NCI-H2227 (cell line): ENCODE results near the gene PER3.

Experiments used
- DNase-seq: peaks from one replicate; lab custom pipeline; 2025; ENCODE audit not compliant: unreplicated experiment; lab: John Stamatoyannopoulos, UW

PER3 gene

DNA sequence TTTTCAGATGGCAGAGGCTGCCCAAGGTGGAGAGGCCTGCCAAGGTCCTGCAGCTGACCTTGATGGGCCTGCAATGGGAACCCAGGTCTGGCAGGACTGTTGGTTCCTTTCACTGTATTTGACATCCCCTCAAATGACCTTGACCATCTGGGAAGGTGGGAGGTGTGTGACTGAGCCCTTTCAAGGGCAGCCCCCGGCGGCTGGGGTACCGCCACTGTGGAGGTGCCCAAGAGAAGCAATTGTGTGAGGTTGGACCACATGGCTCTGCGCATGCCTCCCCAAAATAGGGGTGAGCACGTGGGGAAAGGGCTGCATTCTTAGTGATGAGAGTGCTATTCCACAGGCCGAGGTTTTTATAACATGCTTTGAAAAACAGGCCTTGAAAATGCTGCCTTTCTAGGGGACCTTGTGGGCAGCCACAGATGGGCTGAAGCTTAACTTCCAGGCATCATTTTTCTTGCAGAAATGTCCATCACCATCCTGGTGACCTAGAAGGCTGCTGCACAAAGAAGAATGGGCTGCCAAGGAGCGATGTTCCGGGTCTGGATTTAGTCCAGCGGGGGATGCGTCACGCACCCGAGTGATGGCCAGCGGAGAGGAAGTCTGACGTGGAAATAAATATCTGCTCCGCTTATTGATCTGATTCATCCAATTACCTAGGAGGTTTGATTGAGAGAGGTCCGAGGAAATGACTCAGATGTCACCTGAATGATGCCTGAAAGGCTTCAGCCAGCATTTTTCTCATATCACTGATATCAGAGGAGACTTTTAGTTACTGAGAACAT is 85.2 kb downstream of the PER3 start:
- no peak for DNase-seq

DNA sequence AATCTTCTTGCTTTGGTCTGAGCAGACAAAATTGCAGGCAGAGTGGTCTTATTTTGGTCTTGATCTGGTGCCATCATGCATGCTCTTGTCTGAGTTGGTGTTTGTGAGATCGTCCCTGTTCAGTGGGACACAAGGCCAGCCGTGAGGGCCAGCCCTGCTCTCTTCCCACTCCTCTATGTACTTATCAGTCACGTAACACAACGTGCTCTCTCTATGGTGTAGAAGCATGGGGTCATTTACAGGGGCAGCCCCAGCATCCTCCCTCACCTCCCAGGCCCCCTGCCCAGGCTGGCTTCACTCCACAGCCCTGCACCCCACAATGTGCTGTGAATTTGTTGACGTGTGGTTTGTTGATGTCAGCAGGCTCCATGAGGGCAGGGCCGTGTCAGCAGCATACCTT is 87.0 kb downstream of the PER3 start:
- no peak for DNase-seq

DNA sequence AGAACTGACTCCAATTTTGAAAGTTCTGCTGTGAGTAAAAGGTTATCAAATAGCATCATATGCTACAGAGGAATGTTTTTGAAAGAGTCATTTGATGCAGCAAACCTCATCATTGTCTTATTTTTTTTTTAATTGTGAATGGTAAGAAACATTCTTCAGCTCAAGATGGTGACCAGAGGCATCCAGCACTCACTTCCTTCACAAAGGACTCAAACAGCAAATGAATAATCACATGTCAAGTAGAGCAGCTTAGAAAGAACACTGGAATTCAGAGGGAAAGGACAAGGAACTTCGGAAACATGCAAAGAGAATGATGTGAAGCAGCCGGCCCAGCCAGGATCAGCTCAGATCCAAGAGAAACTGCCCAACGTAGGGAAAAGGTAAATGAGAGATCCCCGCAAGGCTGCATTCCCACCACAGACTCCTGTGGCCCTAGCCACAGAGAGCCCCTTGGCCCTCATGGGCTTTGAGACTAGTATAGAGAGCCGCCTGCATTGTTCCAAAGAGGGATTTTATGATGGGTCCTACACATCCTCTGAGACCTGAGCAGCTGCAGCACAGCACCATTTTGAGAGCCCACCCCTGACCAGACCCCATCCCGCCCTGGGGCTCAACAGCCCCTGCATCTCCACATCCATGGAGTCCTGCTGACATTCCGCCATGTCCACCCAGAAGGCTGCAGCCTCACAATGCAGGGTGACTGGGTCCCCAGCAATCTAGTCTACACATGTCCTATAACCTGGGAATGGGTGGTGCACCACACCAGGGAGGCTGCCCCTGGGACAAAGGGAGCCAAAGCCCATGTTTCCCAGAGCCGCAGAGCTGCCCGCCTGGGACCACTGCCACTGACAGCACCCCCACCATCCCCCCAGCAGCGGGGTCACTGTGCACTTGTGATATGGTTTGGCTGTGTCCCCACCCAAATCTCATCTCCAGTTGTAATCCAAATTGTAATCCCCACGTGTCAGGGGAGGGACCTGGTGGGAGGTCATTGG is 90.0 kb downstream of the PER3 start:
- DNase-seq, result no peak

DNA sequence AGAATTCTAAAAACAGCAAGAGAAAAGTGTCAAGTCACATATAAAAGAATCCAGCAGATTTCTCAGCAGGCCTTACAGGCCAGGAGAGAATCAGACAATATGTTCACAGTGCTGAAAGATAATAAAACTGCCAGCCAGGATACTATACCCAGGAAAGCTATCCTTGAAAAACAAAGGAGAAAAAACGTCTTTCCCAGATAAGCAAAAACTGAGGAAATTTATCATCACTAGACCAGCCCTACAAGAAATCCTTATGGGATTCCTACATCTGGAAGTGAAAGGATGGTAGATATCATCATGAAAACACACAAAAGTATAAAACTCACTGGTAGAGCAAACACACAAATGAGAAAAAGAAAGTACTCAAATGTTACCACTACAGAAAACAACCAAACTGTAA is 93.9 kb downstream of the PER3 start:
- DNase-seq, result no peak

DNA sequence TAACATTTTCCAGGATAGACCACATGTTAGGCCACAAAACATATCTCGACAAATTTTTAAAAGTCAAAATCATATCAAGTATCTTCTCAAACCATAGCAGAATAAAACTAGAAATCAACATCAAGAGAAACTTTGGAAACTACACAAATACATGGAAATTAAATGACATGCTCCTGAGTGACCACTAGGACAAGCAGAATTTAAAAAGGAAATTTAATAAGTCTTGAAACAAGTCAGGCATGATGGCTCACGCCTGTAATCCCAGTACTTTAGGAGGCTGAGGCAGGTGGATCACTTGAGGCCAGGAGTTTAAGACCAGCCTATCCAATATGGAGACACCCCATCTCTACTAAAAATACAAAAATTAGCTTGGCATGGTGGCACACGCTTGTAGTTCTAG is 95.1 kb downstream of the PER3 start:
- DNase-seq, result no peak

DNA sequence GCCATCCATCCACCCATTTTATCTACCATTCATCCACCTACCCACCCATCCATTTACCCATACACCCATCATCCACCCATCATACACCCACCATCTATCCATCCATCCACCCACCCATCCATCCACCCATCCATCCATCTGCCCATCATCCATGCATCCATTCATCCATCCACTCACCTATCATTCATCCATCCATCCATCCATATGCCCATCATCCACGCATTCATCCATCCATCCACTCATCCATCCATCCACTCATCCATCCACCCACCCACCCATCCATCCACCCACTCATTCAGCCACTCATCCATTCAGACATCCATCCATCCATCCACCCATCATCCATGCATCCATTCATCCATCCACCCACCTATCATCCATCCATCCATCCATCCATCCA is 100.7 kb downstream of the PER3 start:
- no peak for DNase-seq

DNA sequence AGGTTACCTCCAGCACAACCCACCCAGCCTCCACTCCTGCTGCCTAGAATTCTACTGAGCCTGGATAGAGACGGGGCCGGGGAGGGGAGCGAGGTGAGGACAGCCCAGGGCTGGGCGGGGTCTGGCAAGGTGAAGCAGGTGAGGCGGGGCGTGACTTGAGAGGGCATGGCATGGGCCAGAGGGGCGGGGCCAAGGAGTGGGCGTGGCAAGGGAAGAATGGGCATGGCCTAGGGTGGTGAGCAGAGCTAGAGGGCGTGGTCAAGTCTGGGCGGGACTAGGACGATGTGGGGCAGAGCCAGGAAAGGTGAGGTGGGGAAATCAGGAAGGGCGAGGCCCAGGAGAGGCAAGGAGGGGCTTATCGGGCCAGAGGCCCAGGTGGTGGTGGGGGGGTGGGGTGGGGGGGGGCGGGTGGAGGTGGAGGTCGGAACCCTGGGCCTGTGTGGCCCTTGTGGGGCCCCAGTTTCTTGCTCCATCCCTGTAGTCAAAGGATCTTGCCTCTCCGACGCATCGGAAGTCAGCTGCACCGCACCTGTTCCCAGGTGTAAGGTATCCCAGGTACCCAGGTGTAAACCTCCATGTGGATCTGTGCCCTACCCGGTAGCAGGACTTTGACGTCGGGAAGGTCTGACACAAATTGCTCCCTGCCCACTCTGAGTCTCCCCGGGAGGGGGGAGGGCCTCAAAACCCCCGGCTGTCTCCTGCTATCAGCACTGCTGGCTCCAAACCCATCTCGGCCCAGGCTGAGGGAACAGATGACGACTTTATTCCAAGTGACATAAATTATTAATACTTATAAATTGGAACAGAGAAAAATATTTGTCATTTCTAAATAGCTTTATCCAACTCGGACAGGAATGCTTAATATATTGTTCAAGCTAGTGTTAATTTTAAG is 101.7 kb downstream of the PER3 start:
- DNase-seq, result no peak

DNA sequence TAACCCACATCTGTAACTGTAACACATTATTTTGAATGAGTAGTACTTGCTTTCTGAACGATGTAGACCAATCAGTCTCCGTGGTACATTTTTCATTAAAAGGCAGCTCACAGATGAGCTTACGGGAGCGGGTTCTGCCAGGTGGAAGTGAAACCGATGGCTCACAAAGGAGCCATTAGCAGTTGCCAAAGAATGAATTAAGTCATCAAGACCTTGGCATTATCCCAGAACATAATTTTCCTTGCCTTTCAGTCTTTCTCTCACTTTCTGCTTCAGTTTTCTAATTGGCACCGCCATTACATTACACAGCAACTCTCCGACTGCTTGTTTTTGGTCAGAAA is 102.3 kb downstream of the PER3 start:
- DNase-seq, result peak; percentile 20

DNA sequence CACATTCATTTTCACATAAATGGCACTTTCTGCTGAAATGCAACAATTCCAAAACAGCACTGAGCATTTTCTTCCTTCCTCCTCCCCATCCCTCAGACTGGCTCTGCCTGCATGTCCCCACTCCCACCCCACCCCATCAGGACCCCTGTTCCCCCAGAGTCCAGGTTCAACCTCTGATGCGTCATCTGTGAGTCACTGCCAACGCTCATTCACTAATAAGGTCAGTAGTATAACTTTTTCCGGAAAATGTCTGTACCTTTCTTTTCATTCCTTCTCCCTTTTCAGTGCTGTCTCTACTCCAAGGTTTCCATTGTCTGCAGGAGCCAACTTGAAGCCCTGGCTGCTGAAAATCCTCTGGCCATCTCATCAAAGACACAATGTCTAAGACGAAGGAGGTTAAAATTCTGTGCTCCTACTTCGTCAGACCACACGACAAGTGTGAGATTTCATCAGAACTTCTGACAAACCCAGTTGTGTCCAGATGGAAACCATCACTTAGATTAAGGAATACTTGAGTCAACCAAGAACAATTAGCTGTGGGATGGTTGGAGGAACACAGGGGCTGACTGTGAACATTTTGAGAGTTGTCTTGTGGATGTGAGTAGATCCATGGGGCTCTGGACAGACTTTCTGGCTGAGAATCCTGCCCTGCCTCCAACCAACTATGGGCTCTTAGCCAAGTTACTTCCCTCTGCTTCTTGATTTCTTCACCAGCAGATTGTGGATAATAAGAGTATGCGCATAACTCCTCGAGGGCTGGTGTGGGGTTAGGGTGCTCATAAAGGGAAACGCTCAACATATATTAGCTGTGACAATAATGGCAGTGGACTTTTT is 104.4 kb downstream of the PER3 start:
- DNase-seq, result no peak

DNA sequence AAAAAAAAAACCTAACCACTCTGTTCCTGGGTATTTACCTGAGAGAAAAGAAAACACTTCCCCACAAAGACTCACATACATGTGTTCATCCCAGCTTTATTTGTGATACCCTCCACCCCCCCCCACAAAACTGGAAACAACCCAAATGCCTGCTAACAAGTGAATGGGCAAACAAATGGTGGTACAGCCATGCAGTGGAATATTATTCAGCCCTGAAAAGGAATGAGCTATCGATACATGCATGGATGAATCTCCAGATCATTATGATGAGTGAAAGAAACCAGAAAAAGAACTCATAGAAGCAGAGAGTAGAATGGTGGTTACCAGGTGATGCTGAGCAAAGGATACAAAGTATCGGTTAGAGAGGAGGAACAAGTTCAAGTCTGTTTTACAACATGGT is 106.8 kb downstream of the PER3 start:
- DNase-seq, result no peak

DNA sequence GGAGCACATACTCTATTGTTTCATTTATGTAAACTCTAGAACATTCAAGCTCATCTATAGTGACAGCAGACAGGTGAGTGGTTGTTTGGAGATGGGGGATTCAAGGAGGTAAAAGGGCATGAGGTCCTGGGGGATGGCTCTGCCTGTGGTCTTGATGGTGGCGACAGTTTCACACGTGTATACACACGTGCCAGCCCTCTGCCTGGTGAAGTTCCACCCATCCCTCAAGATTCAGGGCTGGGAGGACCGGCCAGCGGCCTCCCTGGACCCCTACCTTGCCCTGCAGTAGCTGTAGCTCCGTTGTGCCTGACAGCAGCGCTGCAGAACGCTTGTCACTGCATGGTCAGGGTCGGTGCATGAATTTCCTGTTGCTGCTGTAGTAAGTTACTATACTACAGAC is 107.7 kb downstream of the PER3 start:
- DNase-seq, result no peak

DNA sequence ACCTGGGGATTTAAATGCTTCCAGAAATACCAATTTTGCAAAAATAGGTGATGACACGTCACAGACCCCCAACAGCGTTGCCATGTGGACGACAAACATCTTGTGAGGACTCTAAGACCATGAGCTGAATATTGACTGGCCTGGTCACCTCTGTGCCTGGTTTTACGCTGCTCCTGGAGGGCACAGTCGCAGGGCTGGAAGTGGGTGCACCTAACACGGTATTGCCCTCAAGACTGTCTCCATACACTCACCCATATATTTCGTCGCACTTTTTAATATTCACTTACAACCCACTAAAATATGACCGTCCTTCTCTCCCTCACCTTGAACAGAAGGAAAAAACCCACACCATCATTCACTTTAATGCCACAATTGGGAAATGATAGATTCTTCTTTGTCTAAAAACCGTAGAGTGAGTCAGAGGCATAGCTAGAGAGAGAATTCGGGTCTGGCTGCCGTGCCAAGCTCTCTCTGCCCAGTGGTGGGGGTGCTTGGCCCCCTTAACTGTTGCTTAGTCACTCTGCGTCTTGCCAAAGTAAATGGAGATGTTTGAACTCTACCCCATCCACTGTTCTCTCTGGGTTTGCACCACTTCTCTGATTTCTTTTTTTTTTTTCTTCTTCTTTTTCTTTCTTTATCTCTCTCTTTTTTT is 109.6 kb downstream of the PER3 start:
- DNase-seq, result no peak
